ENCODE results near the gene TARDBP. TPM values are rescaled to one million over a fixed set of nuclear protein-coding genes. Genes with fewer than 3 reads are reported as not detected.

The TARDBP gene
- total and polyA plus RNA-seq, 2 experiments from 2014 or later: 204 to 313 TPM

GRCh38 chr1:11044849-11045427 lies 32.5 kb downstream of the TARDBP start (continued):
- TF ChIP-seq, protein P1, sequence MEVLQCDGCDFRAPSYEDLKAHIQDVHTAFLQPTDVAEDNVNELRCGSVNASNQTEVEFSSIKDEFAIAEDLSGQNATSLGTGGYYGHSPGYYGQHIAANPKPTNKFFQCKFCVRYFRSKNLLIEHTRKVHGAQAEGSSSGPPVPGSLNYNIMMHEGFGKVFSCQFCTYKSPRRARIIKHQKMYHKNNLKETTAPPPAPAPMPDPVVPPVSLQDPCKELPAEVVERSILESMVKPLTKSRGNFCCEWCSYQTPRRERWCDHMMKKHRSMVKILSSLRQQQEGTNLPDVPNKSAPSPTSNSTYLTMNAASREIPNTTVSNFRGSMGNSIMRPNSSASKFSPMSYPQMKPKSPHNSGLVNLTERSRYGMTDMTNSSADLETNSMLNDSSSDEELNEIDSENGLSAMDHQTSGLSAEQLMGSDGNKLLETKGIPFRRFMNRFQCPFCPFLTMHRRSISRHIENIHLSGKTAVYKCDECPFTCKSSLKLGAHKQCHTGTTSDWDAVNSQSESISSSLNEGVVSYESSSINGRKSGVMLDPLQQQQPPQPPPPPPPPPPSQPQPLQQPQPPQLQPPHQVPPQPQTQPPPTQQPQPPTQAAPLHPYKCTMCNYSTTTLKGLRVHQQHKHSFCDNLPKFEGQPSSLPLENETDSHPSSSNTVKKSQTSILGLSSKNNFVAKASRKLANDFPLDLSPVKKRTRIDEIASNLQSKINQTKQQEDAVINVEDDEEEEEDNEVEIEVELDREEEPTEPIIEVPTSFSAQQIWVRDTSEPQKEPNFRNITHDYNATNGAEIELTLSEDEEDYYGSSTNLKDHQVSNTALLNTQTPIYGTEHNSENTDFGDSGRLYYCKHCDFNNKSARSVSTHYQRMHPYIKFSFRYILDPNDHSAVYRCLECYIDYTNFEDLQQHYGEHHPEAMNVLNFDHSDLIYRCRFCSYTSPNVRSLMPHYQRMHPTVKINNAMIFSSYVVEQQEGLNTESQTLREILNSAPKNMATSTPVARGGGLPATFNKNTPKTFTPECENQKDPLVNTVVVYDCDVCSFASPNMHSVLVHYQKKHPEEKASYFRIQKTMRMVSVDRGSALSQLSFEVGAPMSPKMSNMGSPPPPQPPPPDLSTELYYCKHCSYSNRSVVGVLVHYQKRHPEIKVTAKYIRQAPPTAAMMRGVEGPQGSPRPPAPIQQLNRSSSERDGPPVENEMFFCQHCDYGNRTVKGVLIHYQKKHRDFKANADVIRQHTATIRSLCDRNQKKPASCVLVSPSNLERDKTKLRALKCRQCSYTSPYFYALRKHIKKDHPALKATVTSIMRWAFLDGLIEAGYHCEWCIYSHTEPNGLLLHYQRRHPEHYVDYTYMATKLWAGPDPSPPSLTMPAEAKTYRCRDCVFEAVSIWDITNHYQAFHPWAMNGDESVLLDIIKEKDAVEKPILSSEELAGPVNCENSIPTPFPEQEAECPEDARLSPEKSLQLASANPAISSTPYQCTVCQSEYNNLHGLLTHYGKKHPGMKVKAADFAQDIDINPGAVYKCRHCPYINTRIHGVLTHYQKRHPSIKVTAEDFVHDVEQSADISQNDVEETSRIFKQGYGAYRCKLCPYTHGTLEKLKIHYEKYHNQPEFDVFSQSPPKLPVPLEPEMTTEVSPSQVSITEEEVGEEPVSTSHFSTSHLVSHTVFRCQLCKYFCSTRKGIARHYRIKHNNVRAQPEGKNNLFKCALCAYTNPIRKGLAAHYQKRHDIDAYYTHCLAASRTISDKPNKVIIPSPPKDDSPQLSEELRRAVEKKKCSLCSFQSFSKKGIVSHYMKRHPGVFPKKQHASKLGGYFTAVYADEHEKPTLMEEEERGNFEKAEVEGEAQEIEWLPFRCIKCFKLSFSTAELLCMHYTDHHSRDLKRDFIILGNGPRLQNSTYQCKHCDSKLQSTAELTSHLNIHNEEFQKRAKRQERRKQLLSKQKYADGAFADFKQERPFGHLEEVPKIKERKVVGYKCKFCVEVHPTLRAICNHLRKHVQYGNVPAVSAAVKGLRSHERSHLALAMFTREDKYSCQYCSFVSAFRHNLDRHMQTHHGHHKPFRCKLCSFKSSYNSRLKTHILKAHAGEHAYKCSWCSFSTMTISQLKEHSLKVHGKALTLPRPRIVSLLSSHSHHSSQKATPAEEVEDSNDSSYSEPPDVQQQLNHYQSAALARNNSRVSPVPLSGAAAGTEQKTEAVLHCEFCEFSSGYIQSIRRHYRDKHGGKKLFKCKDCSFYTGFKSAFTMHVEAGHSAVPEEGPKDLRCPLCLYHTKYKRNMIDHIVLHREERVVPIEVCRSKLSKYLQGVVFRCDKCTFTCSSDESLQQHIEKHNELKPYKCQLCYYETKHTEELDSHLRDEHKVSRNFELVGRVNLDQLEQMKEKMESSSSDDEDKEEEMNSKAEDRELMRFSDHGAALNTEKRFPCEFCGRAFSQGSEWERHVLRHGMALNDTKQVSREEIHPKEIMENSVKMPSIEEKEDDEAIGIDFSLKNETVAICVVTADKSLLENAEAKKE (CRISPR knock-in tag; IDR thresholded peaks at IDR 0.05): no peak
- no peak for TF ChIP-seq STAT1 (IDR thresholded peaks at IDR 0.05; ENCODE audit: unreplicated experiment)
- no peak for TF ChIP-seq CREB1 (CRISPR knock-in tag; IDR thresholded peaks at IDR 0.05; ENCODE audit: low read depth)
- no peak for TF ChIP-seq ZNF114 (CRISPR knock-in tag; IDR thresholded peaks at IDR 0.05)

DNA sequence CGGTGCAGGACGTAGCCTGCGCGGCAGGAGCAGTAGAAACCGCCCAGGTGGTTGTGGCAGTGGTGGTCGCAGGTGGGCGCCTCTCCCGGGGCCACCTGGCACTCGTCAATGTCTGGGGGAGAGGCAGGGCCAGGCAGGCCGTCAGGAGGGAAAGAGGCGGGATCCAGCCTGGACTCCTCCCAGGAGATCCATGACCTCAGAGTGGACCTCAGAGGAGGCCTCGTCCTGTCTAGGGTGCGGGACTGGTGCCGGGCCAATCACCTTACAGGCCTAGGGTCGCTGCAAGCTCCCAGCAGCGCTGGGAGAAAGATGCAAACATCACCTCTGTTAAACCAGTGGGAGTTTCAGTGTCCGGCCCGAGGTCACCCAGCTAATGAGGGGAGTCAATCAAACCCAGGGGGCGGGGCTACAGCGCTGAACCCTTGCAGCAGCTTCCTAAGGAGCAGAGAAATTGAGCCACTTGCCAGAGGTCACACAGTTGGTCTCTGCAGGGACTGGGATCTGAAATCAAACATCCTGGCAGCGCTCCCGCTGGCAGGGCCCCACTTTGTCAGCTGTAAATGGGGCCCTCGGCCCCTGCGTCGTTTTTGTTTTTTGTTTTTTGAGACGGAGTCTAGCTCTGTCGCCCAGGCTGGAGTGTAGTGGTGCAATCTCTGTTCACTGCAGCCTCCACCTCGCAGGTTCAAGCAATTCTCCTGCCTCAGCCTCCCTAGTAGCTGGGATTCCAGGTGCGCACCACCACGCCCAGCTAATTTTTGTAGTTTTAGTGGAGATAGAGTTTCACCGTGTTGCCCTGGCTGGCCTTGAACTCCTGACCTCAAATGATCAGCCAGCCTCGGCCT lies 33.2 kb downstream of the TARDBP start:
- no peak overlapping the region for H3K27ac Mint-ChIP-seq
- Histone ChIP-seq H3K9me2 (ENCODE audit: insufficient read depth) (no peaks in the 10 kb centered on the region), H3K27me3 (ENCODE audit: insufficient read depth) (no peaks in the 10 kb centered on the region), H3K79me2 (replicated peaks; ENCODE audit: insufficient read depth) (no peaks in the 10 kb centered on the region), H3K4me2 (peak overlapping the region; percentile 35), H3K4me3 (peak overlapping the region; percentile 22; the same call in 1 of the 2 replicates), H3F3A (replicated peaks; ENCODE audit: low read depth) (0 out of 2 replicates have a peak, but pooled peaks cover 2% of the 10 kb centered on the region), H3K27ac (ENCODE audit: low read depth) (no peak overlapping the region), H2AFZ (peak overlapping the region; percentile 87; the same call in 1 of the 2 replicates), H3K36me3 (ENCODE audit: insufficient read depth) (no peaks in the 10 kb centered on the region), H4K20me1 (replicated peaks; ENCODE audit: insufficient read depth) (no peaks in the 10 kb centered on the region), H3K4me1 (ENCODE audit: insufficient read depth) (peaks cover 5% of the 10 kb centered on the region)
- peaks cover 7% of the 10 kb centered on the region for H3K27me3 Mint-ChIP-seq (ENCODE audit: insufficient read depth, low read depth, poor library complexity)
- peak; percentile 95 for ATAC-seq
- H3K4me3 Mint-ChIP-seq: peak overlapping the region; percentile 60; the same call in 2 of the 3 replicates
- H3K4me1 Mint-ChIP-seq: peaks cover 4% of the 10 kb centered on the region
- DNase-seq (ENCODE audit: low spot score): peak; percentile 91
- no peaks in the 10 kb centered on the region for H3K9me3 Mint-ChIP-seq
- no peaks in the 10 kb centered on the region for H3K36me3 Mint-ChIP-seq (ENCODE audit: low read depth)
- TF ChIP-seq, protein P1 (CRISPR knock-in tag; IDR thresholded peaks at IDR 0.05): no peak
- TF ChIP-seq NANOG (IDR thresholded peaks at IDR 0.05; ENCODE audit: borderline replicate concordance): no peak
- TF ChIP-seq JUNB (IDR thresholded peaks at IDR 0.05; ENCODE audit: unreplicated experiment): no peak
